ENCODE measurements around the gene N4BP2L2.
A peak's percentile ranks its signal among the peaks of the same experiment; 100 is the strongest.

N4BP2L2 gene

GRCh38 chr13:32426191-32426989 lies 112.2 kb downstream of the N4BP2L2 start:
- DNase-seq (ENCODE audit: low spot score) = peak; percentile 54

DNA sequence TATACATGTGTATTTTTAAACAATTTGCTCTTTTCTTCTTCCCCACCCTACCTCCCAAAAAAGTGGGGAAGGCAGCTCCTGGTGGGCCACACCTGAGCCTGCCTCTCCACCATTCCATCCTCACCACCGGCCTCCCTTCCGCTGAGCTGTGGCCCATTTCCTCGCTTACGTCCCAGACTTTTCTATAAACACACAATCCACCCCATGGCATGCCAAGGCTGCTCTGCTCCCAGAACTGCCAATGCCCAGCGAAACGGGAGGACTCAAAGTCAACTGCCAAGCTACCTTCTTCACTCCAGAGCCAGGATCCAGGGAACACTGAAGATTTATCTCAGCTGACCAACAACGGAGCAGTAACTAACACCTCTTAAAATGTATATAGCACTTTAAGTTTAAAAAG lies 113.4 kb downstream of the N4BP2L2 start:
- no peak for DNase-seq (ENCODE audit: low spot score)

GRCh38 chr13:32423592-32423991 lies 115.0 kb downstream of the N4BP2L2 start:
- no peak for DNase-seq (ENCODE audit: low spot score)

DNA sequence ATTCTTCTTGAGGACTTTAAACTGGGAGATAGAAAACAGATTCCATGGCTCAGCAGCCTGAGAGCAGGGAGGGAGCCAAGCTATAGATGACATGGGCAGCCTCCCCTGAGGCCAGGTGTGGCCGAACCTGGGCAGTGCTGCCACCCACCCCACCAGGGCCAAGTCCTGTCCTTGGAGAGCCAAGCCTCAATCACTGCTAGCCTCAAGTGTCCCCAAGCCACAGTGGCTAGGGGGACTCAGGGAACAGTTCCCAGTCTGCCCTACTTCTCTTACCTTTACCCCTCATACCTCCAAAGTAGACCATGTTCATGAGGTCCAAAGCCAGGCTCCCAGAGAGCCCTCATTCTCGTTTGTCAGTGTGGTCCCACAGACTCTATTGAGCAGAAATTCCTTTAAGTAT lies 118.7 kb downstream of the N4BP2L2 start:
- DNase-seq (ENCODE audit: low spot score) = no peak

- DNase-seq (ENCODE audit: low spot score) = no peak
Observed at GRCh38 chr13:32417995-32418394, 120.6 kb downstream of the N4BP2L2 start.

DNA sequence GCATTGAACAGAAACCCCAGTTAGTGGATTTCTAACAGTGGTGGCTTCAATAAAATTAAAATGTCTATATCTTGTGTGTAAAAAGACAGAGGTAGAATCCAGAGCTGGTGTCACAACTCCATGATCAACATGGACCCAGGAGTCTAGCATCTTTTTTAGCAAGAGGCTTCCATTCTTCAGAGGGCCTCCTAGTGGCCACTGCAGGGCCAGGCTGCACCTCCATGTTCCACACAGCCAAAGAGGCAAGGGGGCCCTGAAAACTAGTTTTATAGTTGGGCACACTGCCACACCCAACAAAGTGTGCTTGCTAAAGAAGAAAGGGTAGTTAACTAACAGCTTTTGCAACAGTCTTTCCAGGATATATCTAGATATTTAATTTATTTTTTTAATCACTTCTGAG lies 123.6 kb downstream of the N4BP2L2 start:
- DNase-seq (ENCODE audit: low spot score) = no peak

- DNase-seq (ENCODE audit: low spot score) = no peak
Observed at GRCh38 chr13:32414580-32414979, 124.0 kb downstream of the N4BP2L2 start.

DNA sequence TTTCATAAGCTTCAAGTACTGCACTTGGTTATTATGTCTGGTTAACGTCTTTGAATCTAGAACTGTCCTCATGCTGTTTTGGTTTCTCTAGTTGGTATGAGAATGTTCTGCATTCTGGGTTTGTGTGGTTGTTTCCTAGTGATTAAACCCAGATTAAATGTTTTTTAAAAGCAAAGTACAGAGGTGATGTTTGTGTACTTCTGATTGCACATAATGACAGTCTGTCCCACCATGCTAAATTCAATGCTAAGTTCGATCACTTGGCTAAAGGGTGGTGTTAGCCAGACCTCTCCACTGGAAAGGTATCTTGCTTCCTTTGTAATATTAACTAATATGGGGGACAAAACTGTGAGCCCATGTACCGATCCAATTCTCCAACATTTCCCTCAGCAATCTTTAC lies 125.3 kb downstream of the N4BP2L2 start:
- DNase-seq (ENCODE audit: low spot score) = no peak

GRCh38 chr13:32409561-32410421 lies 128.8 kb downstream of the N4BP2L2 start:
- peak; percentile 26 for DNase-seq (ENCODE audit: low spot score)

DNA sequence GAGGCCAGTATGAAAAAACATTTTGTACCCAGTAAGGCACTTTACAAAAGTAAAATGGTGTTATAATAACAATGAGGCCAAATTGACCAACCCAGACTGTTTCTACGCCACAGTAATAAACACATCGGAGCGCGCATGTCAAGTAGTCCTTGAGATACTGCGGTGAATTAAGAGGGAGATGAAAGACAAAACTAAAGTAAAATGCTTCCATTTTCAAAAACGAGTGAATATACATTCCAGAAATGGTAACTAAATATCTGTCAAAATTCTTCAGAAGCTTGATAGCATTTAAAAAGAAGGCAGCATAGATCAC lies 129.6 kb downstream of the N4BP2L2 start:
- no peak for DNase-seq (ENCODE audit: low spot score)

DNA sequence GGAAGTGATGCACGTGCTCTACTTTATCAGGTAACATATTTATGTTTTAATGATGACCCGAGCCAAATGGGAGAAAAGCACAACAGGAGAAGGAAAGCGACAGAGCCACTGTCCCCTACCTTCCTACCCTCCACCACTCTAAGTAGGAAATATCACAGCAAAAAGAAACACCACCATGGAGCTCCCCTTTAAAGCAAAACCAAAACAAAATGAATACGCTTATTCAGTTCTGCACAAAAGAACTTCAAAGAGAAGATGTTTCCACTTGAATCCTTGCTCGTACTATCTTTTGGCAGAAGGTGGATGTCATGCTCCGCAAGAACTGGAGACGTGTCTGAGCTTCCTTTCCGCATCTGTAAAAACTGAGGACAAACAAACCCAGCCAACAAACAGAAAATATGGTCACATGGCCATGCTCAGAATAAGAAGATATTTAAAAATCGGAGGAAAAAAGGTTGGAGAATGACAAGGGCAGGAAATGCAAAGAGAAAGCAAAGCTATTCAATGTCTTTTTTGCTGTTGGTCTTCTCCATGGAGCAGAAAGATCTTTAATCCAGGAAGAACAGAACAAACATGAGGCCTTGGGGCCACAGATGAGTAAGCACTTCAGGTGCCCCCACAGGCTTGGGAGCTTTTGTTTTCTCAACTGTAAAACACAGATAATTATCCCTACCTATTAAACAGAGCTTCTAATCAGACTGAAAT lies 130.1 kb downstream of the N4BP2L2 start:
- no peak for DNase-seq (ENCODE audit: low spot score)

DNA sequence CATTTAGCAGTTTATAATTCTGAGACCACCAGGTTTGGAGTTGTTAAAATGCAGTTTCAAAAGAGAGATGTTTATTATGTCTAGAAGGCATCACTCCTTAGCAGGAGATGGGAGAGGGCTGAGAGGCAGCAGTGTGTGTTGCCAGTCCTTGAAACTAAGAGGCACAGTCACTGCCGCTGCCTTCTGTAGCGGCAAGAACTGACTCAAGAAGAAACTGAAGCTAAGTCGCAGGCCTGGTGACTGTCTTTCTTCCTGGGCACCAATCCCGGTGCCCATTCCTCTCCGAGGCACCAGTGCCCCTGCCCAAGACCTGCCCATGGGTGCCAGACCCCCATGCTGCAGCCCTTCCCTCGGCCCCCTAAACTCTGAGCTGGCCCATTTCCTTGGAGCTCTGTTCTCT lies 130.7 kb downstream of the N4BP2L2 start:
- no peak for DNase-seq (ENCODE audit: low spot score)

- peak; percentile 28 for DNase-seq (ENCODE audit: low spot score)
Observed at GRCh38 chr13:32403108-32403507, 135.5 kb downstream of the N4BP2L2 start.

GRCh38 chr13:32391101-32391619 lies 147.4 kb downstream of the N4BP2L2 start:
- DNase-seq (ENCODE audit: low spot score) = no peak

GRCh38 chr13:32390484-32390883 lies 148.1 kb downstream of the N4BP2L2 start:
- DNase-seq (ENCODE audit: low spot score) = no peak

- no peak for DNase-seq (ENCODE audit: low spot score)
Observed at GRCh38 chr13:32390048-32390447, 148.5 kb downstream of the N4BP2L2 start.

- DNase-seq (ENCODE audit: low spot score) = no peak
Observed at GRCh38 chr13:32385410-32385809, 153.2 kb downstream of the N4BP2L2 start.

- DNase-seq (ENCODE audit: low spot score) = no peak
Observed at GRCh38 chr13:32384702-32385101, 153.9 kb downstream of the N4BP2L2 start.

DNA sequence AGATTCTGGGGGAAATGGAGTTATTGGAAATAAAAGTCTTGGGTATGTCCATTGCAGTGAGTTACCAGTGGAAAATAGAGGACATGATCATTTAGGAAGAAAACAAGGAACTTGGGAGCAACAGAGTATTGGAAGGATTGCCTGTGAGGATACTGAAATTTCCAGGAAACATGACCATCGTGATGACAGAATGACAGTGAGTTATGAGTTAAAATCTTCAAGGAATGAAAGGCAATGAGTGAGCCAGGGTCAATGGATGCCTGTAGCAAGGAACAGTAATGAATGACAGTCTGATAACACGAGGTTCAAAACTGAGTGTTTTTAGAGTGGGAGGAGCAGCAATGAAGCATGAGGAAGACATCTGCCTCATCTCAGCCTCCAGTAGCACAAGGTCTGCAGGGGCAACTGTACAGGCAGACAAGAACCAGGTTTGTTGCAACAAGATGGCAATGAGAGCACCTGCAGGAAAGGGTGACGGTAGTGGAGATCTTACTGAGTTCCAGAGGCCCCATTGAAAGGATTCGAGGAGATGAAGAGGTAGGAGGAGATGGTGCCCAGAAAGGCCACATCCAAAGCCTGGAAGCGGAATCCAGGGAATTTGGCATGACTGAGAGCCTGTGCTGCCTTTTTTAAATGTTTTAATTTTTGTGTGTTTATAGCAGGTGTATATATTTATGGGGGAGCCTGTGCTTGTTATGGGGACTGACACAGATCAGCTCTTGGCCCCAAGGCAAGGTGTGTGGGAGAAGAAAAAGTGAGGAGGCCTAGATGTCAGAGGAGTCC lies 154.6 kb downstream of the N4BP2L2 start:
- no peak for DNase-seq (ENCODE audit: low spot score)

All from Ammon's horn (tissue), 1 donor.